Upper lobe of left lung (tissue), 4 donors: ENCODE data around the gene STARD3NL.

Experiments used
- EP300 ChIP-seq, 4 donors: sonication (generic); formaldehyde crosslinking; IDR thresholded peaks; one replicate each; pipeline ENCODE4 v1.5.1; 2017; ENCODE audit warnings: antibody characterized with exemption in 4 of 4, control low read depth in 2 of 4
- POLR2A ChIP-seq, 4 donors: fragments of 450-650 bp; IDR thresholded peaks; one replicate each; pipeline ENCODE4 v1.5.1; 2016 to 2017; ENCODE audit warnings: antibody characterized with exemption in 4 of 4, mild to moderate bottlenecking in 2 of 4
- POLR2AphosphoS5 ChIP-seq, 2 donors: sonication (generic); formaldehyde crosslinking; IDR thresholded peaks; one replicate each; pipeline ENCODE4 v1.5.1; 2017; ENCODE audit warnings: antibody characterized with exemption in 2 of 2
- TF ChIP-seq, protein P1 (sequence below), 6 experiments: fragments of 450-650 bp in 4 of 6; fragments of 200-600 bp in 2 of 6; sonication (generic) in 2 of 6; IDR thresholded peaks; one replicate each; pipeline ENCODE4 v1.5.1; 2016 to 2019; ENCODE audit warnings: antibody characterized with exemption in 6 of 6

DNA sequence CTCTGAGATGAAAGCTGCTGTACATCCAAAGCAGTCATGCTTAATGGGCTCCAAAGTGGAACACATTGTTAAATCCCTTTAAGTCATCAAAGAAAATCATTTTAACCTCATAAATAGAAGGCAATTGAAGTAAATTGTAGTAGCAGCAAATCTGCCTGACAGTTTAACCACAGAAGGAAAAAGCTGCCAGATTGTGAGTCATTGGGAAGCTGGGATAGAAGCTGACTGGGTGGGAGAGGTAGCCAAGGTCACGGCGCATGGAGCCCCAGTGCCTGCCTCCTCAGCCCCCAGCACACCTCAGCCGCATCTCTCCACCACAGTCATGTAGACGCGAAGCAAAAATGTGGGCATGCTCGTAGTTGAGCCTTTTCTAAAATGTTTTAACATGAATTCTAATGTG lies 51.3 kb downstream of the STARD3NL start:
- TF ChIP-seq, protein P1, sequence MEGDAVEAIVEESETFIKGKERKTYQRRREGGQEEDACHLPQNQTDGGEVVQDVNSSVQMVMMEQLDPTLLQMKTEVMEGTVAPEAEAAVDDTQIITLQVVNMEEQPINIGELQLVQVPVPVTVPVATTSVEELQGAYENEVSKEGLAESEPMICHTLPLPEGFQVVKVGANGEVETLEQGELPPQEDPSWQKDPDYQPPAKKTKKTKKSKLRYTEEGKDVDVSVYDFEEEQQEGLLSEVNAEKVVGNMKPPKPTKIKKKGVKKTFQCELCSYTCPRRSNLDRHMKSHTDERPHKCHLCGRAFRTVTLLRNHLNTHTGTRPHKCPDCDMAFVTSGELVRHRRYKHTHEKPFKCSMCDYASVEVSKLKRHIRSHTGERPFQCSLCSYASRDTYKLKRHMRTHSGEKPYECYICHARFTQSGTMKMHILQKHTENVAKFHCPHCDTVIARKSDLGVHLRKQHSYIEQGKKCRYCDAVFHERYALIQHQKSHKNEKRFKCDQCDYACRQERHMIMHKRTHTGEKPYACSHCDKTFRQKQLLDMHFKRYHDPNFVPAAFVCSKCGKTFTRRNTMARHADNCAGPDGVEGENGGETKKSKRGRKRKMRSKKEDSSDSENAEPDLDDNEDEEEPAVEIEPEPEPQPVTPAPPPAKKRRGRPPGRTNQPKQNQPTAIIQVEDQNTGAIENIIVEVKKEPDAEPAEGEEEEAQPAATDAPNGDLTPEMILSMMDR (IDR thresholded peaks at IDR 0.05) = no peak
- TF ChIP-seq EP300 (IDR thresholded peaks at IDR 0.05) = no peak
- no peak for TF ChIP-seq POLR2A (IDR thresholded peaks at IDR 0.05)
- no peak for TF ChIP-seq POLR2AphosphoS5 (IDR thresholded peaks at IDR 0.05)
